Karpas-422 (cell line): Measurements from ENCODE around the gene FTCD. TPM values are rescaled to one million over a fixed set of nuclear protein-coding genes. Genes with fewer than 3 reads are reported as not detected.

Experiments used
- DNase-seq: peaks from one replicate; pipeline ENCODE4 v3.0.0-alpha.2; 2015
- H2AFZ ChIP-seq: fragments of 200-600 bp; sonication (generic); 2 replicates; pipeline ENCODE4 v1.6.1; 2014; ENCODE audit warnings: antibody characterized with exemption, low read length, mixed read lengths
- H3K27ac ChIP-seq: fragments of 200-600 bp; sonication (generic); 2 replicates; pipeline ENCODE4 v1.5.1; 2014; ENCODE audit warnings: mild to moderate bottlenecking, low read length, moderate library complexity
- H3K27me3 ChIP-seq: fragments of 200-600 bp; sonication (generic); 2 replicates; pipeline ENCODE4 v1.6.1; 2014; ENCODE audit warnings: low read length, mixed read lengths
- H3K36me3 ChIP-seq: fragments of 200-600 bp; sonication (generic); 2 replicates; pipeline ENCODE4 v1.6.1; 2014; ENCODE audit warnings: low read length, mixed read lengths; ENCODE audit not compliant: insufficient read depth
- H3K4me1 ChIP-seq: fragments of 200-600 bp; sonication (generic); 2 replicates; pipeline ENCODE4 v1.6.1; 2014; ENCODE audit warnings: mild to moderate bottlenecking, low read length, mixed read lengths
- H3K4me2 ChIP-seq: fragments of 200-600 bp; sonication (generic); 2 replicates; pipeline ENCODE4 v1.6.1; 2014; ENCODE audit warnings: low read length, low read depth, mild to moderate bottlenecking; ENCODE audit not compliant: poor library complexity, severe bottlenecking
- H3K4me3 ChIP-seq: fragments of 200-600 bp; sonication (generic); 2 replicates; pipeline ENCODE4 v1.5.1; 2014; ENCODE audit warnings: mild to moderate bottlenecking, antibody characterized with exemption, low read length, mixed read lengths
- H3K79me2 ChIP-seq: fragments of 200-600 bp; sonication (generic); 2 replicates; pipeline ENCODE4 v1.6.1; 2014; ENCODE audit warnings: mild to moderate bottlenecking, low read length, mixed read lengths
- H3K9ac ChIP-seq: fragments of 200-600 bp; sonication (generic); 2 replicates; pipeline ENCODE4 v1.6.0; 2014; ENCODE audit warnings: low read length
- H3K9me2 ChIP-seq: fragments of 200-600 bp; sonication (generic), shearing (Covaris generic); replicated peaks from 2 replicates; pipeline ENCODE4 v1.6.0; 2014; ENCODE audit warnings: mild to moderate bottlenecking, low read length, moderate library complexity; ENCODE audit not compliant: insufficient read depth
- H3K9me3 ChIP-seq: fragments of 300-700, 200-600 bp; sonication (generic); 2 replicates; pipeline ENCODE4 v1.6.1; 2014; ENCODE audit warnings: low read length, mixed read lengths
- H4K20me1 ChIP-seq: fragments of 200-600 bp; sonication (generic); 2 replicates; pipeline ENCODE4 v1.6.1; 2014; ENCODE audit warnings: mild to moderate bottlenecking, antibody characterized with exemption, low read length, low read depth; ENCODE audit not compliant: insufficient read depth
- total RNA-seq: library from RNA; depleted of rRNA; stranded (reverse); fragments of >200 nt; shearing (Covaris generic); gene quantifications from 2 replicates; pipeline ENCODE4 v1.2.3, GENCODE V29; 2014; ENCODE audit warnings: low replicate concordance

The FTCD gene
- total RNA-seq, 1 experiment from 2014 or later: not detected

- Histone ChIP-seq H3K4me1 (no peaks in the 10 kb centered on the region), H2AFZ (no peak overlapping the region), H3K9me2 (no peaks in the 10 kb centered on the region), H3K9ac (no peak overlapping the region), H3K36me3 (no peaks in the 10 kb centered on the region), H3K27ac (no peak overlapping the region), H4K20me1 (no peaks in the 10 kb centered on the region), H3K27me3 (no peaks in the 10 kb centered on the region), H3K9me3 (no peaks in the 10 kb centered on the region), H3K79me2 (no peaks in the 10 kb centered on the region), H3K4me3 (no peak overlapping the region), H3K4me2 (no peak overlapping the region)
- no peak for DNase-seq
Measured at GRCh38 chr21:46158666-46159300, 3.4 kb upstream of the FTCD start.

GRCh38 chr21:46157987-46158451 is 2.6 kb upstream of the FTCD start:
- Histone ChIP-seq H3K9me3 (no peaks in the 10 kb centered on the region), H3K36me3 (no peaks in the 10 kb centered on the region), H3K27me3 (no peaks in the 10 kb centered on the region), H3K4me1 (peaks cover 6% of the 10 kb centered on the region), H4K20me1 (no peaks in the 10 kb centered on the region), H3K9ac (no peak overlapping the region), H3K79me2 (no peaks in the 10 kb centered on the region), H3K4me3 (no peak overlapping the region), H3K27ac (no peak overlapping the region), H3K4me2 (no peak overlapping the region), H3K9me2 (no peaks in the 10 kb centered on the region), H2AFZ (no peak overlapping the region)
- DNase-seq: no peak

- Histone ChIP-seq H3K4me3 (no peak overlapping the region), H3K27ac (no peak overlapping the region), H2AFZ (no peak overlapping the region), H3K79me2 (no peaks in the 10 kb centered on the region), H3K9me2 (no peaks in the 10 kb centered on the region), H3K9me3 (no peaks in the 10 kb centered on the region), H4K20me1 (no peaks in the 10 kb centered on the region), H3K4me2 (no peak overlapping the region), H3K9ac (no peak overlapping the region), H3K4me1 (peaks cover 8% of the 10 kb centered on the region), H3K36me3 (no peaks in the 10 kb centered on the region), H3K27me3 (no peaks in the 10 kb centered on the region)
- no peak for DNase-seq
Measured at GRCh38 chr21:46157396-46157986, 2.1 kb upstream of the FTCD start.

- Histone ChIP-seq H3K36me3 (no peaks in the 10 kb centered on the region), H3K9me3 (no peaks in the 10 kb centered on the region), H3K79me2 (no peaks in the 10 kb centered on the region), H3K9ac (no peak overlapping the region), H3K27ac (no peak overlapping the region), H3K27me3 (no peaks in the 10 kb centered on the region), H3K4me2 (no peak overlapping the region), H3K9me2 (no peaks in the 10 kb centered on the region), H3K4me1 (peaks cover 8% of the 10 kb centered on the region), H2AFZ (no peak overlapping the region), H4K20me1 (no peaks in the 10 kb centered on the region), H3K4me3 (no peak overlapping the region)
- no peak for DNase-seq
Measured at GRCh38 chr21:46156678-46157077, 1.3 kb upstream of the FTCD start.

- Histone ChIP-seq H3K27ac (no peak overlapping the region), H3K27me3 (no peaks in the 10 kb centered on the region), H4K20me1 (no peaks in the 10 kb centered on the region), H3K9me2 (no peaks in the 10 kb centered on the region), H3K4me3 (no peak overlapping the region), H3K9me3 (no peaks in the 10 kb centered on the region), H2AFZ (no peak overlapping the region), H3K4me2 (no peak overlapping the region), H3K79me2 (no peaks in the 10 kb centered on the region), H3K9ac (no peak overlapping the region), H3K4me1 (peaks cover 8% of the 10 kb centered on the region), H3K36me3 (no peaks in the 10 kb centered on the region)
- no peak for DNase-seq
Measured at GRCh38 chr21:46156378-46156645, 933 bp upstream of the FTCD start.

GRCh38 chr21:46154955-46155513 is 345 bp downstream of the FTCD start:
- Histone ChIP-seq H3K4me3 (no peak overlapping the region), H3K9me3 (no peaks in the 10 kb centered on the region), H3K79me2 (no peaks in the 10 kb centered on the region), H3K27ac (no peak overlapping the region), H4K20me1 (no peaks in the 10 kb centered on the region), H2AFZ (no peak overlapping the region), H3K4me2 (no peak overlapping the region), H3K36me3 (no peaks in the 10 kb centered on the region), H3K9ac (no peak overlapping the region), H3K4me1 (peaks cover 8% of the 10 kb centered on the region), H3K27me3 (no peaks in the 10 kb centered on the region), H3K9me2 (no peaks in the 10 kb centered on the region)
- no peak for DNase-seq

GRCh38 chr21:46154155-46154954 is 1.0 kb downstream of the FTCD start:
- no peaks in the 10 kb centered on the region for H3K27me3 ChIP-seq
- H3K9ac ChIP-seq: no peak overlapping the region
- DNase-seq: no peak
- no peak overlapping the region for H3K27ac ChIP-seq
- no peak overlapping the region for H2AFZ ChIP-seq
- peaks cover 8% of the 10 kb centered on the region for H3K4me1 ChIP-seq
- no peaks in the 10 kb centered on the region for H4K20me1 ChIP-seq
- no peaks in the 10 kb centered on the region for H3K36me3 ChIP-seq
- H3K4me2 ChIP-seq: no peak overlapping the region
- H3K9me2 ChIP-seq: no peaks in the 10 kb centered on the region
- no peaks in the 10 kb centered on the region for H3K79me2 ChIP-seq
- no peak overlapping the region for H3K4me3 ChIP-seq
- no peaks in the 10 kb centered on the region for H3K9me3 ChIP-seq
